Right kidney (tissue), 9 donors: ENCODE data around the gene REP15.
"Not testable (repeated sequence)": the region's sequence is repeated elsewhere in the genome, so short reads cannot be mapped to it uniquely, and the experiment has no call there.

Experiments used
- DNase-seq: peaks from one replicate; pipeline ENCODE4 v3.0.0-alpha.2; 2016
- long read RNA-seq, 8 donors: transcript quantifications; one replicate each; lab custom pipeline, GENCODE V29; 2026

Gene REP15, protein sequence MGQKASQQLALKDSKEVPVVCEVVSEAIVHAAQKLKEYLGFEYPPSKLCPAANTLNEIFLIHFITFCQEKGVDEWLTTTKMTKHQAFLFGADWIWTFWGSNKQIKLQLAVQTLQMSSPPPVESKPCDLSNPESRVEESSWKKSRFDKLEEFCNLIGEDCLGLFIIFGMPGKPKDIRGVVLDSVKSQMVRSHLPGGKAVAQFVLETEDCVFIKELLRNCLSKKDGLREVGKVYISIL
- long read RNA-seq, donor 1 = 0 reads
- long read RNA-seq, donor 2, partial matches to known transcripts = 0 of 1 reads
- long read RNA-seq, donor 2, other reads (novel, unspliced or antisense) = 0 of 1 reads
- long read RNA-seq, donor 3, partial matches to known transcripts = 0 of 2 reads
- long read RNA-seq, donor 3, other reads (novel, unspliced or antisense) = 0 of 2 reads
- long read RNA-seq, donor 4 = 0 reads
- long read RNA-seq, donor 5, partial matches to known transcripts = 0 of 3 reads
- long read RNA-seq, donor 5, other reads (novel, unspliced or antisense) = 0 of 3 reads
- long read RNA-seq, donor 6, partial matches to known transcripts = 0 of 1 reads
- long read RNA-seq, donor 6, other reads (novel, unspliced or antisense) = 0 of 1 reads
- long read RNA-seq, donor 7, partial matches to known transcripts = 0 of 2 reads
- long read RNA-seq, donor 7, other reads (novel, unspliced or antisense) = 0 of 2 reads
- long read RNA-seq, donor 8, partial matches to known transcripts = 0 of 1 reads
- long read RNA-seq, donor 8, other reads (novel, unspliced or antisense) = 0 of 1 reads

DNA sequence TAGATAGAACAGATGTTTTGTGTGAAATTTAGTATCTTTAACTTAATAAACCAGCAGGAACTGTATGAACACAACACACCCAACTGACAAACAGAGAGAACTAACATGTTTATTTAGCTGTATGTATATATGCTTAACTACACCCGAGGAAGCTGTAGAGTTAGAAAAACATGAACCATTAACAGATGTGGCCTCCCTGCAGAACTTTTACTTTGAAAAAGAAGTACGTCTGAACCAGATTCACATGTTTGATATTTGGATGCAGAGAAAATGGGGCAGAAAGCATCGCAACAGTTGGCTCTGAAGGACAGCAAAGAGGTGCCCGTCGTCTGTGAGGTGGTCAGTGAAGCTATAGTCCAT is at the start of gene REP15:
TSS of gene REP15 (plus strand) at position 155 of the 360 bp plus-strand sequence. CDS start at position 271, 116 bp downstream.
- DNase-seq = no peak

DNA sequence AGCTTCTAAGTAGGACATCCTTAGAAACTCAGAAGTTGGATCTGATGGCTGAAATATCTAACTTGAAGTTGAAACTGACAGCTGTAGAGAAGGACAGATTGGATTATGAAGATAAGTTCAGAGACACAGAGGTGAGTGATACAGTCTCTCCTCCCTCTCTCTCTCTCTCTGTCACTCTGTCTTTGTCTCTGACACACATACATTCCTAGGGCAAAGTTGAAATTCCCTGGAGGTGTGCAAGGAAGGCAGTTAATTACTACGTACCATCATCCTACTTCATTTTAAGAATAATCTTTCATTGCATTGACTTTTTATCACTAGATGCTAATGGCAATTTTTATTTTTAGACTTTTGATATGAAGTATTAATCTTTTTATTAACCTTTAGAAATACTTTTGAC is 46.2 kb upstream of the REP15 start:
- no peak for DNase-seq

DNA sequence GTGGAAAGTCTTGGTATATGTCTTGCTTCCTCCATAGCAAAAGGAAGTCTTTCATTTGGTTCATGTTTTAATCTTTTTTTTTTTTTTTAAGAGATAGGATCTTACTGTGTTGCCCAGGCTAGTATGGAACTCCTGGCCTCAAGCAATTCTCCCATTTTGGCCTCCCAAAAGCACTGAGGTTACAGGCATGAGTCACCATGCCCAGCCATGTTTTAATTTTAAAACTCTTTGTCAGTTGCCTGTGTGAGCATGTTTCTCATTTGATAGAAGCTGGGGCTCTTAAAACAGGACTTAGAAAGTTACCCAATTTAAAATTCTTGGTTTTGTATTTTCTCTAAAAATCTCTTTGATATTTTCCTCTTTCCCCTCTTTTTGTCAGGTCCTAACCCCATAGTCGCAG is 45.0 kb upstream of the REP15 start:
- no peak for DNase-seq

DNA sequence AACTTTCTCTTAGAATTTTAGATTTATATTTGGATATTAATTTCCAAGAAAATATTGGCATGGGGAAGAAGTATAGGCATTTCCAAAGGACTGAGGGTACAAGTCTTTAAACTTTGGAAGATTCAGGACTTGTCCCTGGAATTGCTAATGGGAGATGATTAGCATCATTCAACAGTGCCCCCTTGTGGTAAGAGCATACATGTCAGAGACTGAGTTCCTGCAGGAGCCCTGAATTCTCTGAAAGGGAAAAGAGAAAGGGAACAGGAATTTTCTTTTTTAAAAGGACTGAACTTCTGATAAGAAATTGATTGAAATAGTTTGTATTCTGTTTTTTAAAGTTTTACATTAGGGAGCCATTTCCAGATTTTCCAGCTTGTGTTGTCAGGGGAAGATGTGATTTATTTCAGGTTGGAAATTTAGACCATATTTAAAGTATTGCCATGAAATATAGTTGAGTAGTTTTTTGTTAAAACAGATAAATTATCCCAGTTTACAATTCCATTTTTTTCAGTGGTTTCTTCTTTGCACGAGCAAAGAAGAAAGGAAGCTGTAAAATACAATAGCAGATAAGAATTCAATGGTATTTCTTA is 44.0 kb upstream of the REP15 start:
- DNase-seq = no peak

DNA sequence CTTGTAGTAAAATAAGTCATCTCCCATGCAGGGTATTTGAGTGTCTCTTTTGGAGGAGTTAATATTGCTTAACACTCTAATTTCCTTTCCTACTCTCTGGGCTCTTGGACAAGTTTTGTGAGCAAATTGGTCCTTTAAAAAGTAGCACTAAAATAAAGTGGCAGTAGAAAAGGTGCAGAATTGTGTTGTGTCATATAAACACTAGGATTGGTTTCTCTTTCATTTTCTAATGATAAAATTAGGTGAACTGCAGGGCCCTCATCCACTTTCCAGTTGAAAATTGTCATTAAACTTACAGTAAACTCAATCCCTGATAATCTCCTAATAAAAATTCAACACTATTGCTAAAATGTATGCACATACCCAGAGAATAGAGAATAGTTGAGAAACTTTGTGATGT is 42.6 kb upstream of the REP15 start:
- no peak for DNase-seq

DNA sequence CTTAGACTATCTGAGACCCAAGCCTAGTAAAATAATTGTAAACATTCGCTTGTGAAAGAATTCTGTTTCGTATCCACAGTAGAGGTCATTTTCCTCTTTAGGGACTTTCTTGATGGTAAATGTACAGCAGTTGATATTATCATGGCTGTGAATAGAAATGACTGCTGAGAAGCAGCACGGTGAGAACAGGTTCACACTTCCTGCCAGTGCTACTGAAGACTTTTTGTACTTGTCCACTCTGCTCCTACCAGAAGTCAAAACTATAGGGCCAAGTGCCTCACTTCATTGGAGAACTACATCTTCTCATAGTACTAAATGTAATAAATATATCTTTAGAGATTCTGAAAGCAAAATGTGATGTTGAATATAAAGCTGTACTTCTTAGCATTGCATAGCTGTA is 40.8 kb upstream of the REP15 start:
- not testable (repeated sequence) for DNase-seq

DNA sequence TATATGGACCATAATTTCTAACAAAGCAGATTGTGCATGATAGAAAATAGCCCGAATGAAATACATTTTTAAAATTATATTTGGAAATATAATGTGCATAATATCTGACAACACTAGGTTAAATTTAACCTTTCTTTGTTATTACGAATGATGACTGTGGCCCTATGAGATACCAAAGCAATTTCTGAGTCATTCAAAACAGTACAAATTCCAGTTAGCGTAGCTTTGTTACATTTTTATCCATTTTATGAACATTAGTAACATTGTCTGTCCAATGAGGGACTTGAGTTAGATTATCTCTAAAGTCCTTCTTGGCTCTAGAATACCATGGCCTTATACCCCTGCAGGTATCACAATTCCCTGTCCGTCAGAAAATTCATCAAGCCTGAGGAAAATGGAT is 39.0 kb upstream of the REP15 start:
- no peak for DNase-seq

DNA sequence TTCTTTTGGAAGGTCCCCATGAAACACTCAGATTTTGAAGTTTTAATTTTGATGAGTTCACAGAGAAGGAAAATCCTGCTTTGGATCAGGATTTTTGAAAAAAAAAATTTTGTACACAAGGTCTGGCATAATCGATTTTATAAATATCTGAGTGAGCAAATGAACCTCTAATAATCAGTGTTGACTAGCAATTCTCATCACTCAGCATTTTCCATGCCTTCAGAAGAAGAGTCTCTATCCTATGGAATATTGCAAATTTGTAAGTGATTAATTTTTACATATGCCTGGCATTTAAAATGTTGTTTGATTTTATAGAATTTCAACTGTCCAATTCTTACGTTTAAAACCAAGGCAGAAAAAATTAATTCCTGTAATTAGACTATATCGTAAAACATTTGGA is 30.5 kb upstream of the REP15 start:
- DNase-seq = no peak

DNA sequence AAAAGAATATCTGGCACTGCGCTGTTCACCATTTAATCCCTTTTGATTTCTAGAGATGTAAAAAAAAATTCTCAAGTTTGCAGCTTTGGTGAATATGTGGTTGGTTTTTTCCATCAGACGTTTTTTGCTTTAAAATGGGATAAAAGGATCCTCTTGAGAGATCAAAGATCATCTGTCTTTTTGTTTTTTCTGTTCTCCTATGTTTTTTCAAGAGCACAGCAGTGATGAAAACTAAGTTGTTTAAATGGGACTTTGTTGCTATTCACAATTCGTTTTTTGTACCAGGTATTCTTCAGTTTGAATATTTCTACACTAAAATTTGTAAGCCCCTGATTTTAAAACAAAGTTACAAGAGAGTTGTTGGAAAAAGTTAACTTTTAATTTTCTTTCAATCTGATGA is 29.7 kb upstream of the REP15 start:
- no peak for DNase-seq

DNA sequence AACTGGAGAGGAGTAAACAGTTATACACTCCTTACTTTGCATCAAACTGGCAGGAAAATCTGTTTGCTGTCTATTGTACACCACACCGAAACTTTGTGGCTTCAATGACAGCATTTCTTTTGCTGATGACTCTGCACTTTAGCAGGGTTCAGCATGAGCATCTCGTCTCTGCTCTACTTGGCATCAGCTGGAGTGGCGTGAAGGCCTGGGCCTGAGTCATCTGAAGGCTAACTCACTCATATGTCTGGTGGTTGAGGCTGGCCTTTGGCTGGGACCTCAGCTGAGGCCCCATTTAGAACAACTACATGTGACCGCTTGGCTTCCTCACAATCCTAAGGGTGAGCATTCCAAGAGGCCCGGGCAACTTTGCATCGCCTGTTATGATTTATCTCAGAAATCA is 28.7 kb upstream of the REP15 start:
- no peak for DNase-seq

DNA sequence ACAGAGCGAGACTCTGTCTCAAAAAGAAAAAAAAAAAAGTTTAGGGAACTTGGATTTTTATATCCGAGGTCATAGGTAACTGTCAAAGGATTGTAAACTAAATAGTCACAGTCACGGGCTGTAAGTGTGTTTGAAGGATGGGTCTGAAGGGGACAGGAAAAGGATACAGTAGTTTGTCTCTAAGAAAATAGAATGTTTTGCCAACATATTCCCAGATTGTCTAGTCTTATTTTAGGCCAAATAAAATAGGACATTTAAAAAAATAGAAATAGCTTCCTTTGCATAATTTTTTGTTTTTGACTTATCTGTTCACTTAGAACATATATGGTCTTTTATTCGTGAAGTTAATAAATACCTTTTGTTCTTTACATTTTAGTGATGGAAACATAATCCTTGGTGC is 24.2 kb upstream of the REP15 start:
- no peak for DNase-seq

DNA sequence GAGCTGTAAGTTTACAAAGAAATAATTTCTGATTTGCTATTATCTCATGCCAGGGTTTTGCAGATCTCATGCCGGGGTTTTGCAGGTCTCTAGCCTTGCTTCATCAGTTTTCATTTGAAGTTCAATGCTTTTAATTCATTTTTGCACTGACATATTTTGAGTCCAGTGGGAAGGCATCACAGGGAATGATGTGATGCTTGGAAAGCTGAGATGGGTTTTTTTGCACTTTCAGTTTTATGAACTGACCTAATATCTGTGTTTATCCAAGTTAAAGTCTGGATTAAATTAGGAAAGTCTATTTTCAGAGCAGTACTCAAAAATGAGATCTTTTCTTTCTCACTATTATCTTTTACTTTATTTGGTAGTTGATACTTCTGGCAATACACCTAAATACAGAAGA is 23.6 kb upstream of the REP15 start:
- no peak for DNase-seq

DNA sequence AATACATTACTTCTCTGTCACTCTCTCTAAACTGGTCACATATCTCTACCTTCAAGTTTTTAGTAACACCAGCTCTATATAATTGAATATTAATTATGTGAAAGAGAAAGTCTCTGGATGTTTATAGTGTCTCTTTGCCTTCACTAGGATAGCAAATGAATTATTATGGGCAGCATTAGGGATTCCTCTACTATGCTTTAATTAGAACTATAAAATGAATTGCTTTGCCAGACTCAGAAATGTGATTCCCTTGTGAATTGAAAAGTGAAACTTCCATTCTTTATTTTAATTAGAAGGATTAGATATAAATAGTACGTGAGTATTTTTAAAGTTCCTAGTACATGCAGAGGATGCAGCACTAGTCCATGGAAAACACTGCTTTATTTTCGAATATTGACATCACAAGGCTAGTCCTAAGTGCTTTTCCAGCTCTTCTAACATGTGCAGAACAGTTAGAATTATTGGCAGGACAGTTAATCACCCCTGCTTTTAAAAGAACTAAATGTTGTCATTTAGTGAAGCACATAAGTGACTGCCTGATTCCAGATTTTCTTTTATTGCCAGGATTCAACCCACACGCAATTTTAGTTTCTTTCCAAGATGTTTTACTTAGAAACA is 23.0 kb upstream of the REP15 start:
- DNase-seq = no peak

DNA sequence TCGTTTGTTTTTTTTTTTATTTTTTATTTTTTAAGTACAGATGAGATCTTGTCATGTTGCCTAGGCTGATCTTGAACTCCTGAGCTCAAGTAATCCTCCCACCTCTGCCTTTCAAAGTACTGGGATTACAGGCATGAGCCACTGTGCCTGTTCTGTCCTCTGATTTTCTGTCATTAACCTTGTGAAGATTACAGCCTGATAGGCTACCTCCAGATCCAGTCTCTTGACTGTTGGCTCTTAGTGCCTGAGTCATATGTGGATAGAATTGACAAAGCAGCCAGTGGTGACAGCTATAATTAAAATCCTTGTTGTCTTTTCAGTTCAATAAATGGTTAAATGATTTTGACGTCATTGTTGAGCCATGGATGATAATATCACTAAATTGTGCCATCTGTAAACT is 21.3 kb upstream of the REP15 start:
- no peak for DNase-seq

DNA sequence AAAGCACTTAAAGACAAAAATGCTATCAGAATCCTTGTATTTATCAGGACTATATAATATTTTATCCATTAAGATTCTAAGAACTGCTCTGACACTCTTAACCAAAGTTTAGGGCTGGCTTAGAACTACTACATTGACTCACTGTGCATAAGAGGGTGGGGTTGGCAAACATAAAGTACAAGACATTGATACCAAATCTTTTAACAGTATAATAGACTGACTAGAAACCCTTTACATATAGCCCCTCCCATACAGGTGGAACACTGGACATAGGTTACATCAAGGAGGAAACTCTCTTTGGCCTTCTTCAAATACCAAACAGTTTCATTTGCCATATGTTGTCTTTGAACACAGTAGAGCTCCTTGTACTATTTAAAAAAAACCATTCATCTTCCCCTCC is 15.6 kb upstream of the REP15 start:
- DNase-seq = no peak

DNA sequence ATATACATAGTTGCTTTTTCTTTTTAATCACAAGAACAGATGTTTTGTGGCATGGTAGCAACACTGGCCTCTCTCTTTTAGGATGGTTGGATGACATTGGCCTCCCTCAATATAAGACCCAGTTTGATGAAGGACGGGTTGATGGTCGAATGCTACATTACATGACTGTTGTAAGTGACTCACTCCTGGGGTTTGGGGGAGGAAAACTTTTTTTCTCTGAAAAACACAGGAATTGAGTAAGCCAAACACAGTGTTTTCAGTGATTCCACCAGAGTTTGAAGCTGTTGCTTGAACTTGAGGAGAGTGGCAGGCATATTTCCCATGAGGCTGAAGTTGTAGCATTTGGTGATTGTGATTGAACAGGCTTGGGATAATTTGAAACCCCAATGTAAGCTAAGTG is 13.7 kb upstream of the REP15 start:
- DNase-seq = no peak

DNA sequence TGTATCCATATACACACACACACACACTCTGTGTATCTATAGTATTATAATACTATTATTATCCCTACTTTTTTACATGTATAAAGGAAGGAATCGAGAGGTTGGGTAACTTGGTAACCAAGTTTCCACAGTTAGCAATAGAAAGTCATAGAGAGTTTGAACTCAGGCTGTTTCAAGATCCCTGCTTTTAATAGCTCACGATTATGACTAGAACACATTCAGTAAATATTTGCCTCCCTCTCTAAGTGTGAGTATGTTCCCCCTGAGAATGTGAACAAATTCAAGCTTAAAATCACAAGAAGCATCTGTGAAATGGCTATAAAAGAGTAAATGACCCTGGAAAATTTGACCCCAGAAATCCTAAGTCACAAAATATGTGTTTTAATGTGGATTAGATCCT is 11.0 kb upstream of the REP15 start:
- no peak for DNase-seq

DNA sequence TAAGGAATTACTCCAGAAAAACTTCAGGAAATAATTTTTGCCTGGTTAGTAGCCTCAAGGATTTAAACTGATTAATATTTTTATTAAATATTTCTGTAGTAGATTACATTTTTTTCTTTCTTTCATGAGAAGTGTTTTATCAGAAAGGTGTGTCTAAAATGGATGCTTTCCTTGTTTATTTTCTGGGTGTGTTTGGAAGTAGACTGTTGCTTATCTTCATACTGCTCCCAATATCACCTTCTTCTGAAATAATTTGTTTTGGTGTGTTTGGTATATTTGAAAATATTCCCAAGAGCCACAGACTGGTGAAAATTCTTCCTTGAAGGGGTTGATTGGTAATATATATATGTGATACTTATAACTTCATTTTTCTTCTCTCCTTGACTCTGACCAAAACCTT is 10.1 kb upstream of the REP15 start:
- no peak for DNase-seq

DNA sequence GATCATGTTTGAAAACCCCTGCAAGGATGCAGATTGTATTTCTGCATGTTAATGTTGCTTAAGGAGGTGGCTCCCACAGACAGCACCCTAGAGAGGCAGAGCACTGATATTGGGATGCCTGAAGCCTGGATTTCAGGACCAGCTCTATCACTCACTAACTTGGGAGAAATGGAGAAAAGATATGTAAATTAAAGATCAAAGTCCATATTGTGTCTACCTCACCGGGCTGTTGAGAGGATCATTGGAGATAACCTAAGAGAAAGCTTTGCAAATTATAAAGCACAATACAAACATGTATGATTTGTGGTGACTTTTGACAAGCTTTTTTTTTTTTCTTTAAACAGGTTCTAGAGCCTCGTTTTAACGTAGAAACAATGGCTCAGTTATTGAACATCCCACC is 7.6 kb upstream of the REP15 start:
- DNase-seq = no peak

DNA sequence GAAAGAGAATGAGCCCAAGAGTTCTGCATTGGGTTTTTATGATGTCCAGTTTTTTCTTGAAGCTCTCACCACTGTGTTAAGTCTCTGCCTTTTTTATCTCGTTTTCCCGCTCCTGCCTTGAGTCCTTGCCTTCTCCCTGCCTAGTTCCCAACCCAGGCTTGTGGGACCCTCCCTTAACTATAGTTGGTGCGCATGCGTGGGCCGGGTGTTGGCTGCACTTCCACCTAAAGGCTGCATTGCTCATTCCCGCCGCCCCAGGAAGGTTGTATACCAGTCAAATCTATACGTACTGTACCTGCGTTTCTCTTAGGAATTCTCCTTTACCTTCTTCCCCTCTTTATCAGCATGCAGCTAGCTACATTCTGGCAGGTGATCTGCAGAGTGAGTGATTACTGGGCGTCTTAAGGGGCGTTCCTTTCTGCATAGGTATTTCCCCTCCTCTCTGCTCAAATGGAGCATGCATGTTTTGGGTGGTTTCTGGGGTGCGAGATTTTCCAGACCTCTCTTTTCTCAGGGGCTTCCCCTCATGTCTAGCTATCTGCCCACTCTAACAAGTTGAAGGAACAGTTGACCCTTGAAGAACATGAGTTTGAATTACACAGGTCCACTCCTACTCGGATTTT is 6.6 kb upstream of the REP15 start:
- DNase-seq = no peak

DNA sequence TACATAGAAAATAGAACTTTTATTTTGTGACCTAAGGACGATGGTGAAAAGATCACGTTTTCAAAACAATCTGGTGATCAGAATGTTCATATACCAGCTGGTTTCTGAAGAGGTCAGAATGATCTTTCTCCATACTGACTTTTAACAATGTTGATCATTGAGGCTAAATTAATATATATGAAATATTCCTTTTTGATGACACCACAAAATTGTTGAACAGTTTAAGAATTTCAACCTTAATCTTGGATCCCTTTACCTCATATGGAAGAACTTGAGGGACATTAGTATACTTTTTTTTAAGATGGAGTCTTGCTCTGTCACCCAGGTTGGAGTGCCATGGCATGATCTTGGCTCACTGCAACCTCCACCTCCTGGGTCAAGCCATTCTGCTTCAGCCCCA is 2.8 kb upstream of the REP15 start:
- no peak for DNase-seq

DNA sequence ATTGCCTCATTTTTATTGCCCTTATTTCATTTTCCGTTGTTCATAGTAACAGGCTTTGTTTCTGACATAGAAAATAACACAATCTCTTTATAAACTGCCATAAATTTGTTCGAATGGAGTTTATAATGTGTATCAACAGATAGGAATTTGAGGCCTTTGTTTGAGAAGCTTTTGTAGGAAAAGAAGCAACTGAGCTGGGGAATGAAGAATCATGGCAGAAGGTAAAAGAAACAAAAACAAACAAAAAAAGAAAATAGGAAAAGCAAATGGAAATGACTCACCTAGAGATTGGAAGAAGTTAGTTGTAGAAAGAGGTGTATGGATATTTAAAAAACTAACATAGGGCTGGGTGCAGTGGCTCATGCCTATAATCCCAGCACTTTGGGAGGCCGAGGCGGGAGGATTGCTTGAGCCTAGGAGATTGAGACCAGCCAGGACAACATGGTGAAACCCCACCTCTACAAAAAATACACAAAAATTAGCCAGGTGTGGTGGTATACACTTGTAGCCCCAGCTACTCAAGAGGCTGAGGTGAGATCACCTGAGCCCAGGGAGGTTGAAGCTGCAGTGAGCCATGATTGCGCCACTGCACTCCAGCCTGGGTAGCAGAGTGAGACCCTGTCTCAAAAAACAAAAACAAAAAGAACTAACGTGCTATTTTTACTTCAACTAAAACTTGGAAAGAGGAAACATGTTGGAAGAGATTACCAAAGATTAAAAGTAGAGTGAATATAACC is 523 bp upstream of the REP15 start:
- no peak for DNase-seq
